Mesangial cell (primary cell): Measurements from ENCODE around the gene COL25A1. TPM values are rescaled to one million over a fixed set of nuclear protein-coding genes. Genes with fewer than 3 reads are reported as not detected.

ENCODE experiments used
- total RNA-seq: library from RNA; depleted of rRNA; stranded (reverse); fragments of >200 nt; gene quantifications from 2 replicates; pipeline ENCODE4 v1.2.3, GENCODE V29; 2015

COL25A1 gene
- 1.5 and 7.8 TPM in 2 replicates for total RNA-seq

GRCh38 chr4:109302361-109303139, at the start of gene COL25A1:
TSS of gene COL25A1 (minus strand) at chr4:109302658.

GRCh38 chr4:108762559-108763225, 539.8 kb downstream of the COL25A1 start, which contains the start of gene ETNPPL:
TSS of gene ETNPPL (minus strand) at chr4:108763053. CDS start at chr4:108762898, 155 bp downstream.

Other genes starting within 250 kb of the COL25A1 start
- 19.6 and 24.7 TPM in 2 replicates for gene SEC24B, start 131.2 kb upstream of the COL25A1 start, total RNA-seq